Neural cell (in vitro differentiated cells): Measurements from ENCODE around the gene PRXL2B. TPM values are rescaled to one million over a fixed set of nuclear protein-coding genes. Genes with fewer than 3 reads are reported as not detected.

Experiments
- H2AFZ ChIP-seq: fragments of 200-600, 300-800 bp; sonication (generic), shearing (Covaris generic); 2 replicates; pipeline ENCODE4 v1.6.0; 2014; ENCODE audit warnings: low read depth, mild to moderate bottlenecking, antibody characterized with exemption, low read length, moderate library complexity
- H3F3A ChIP-seq: fragments of 200-600 bp; shearing (Covaris generic); 2 replicates; pipeline ENCODE4 v1.6.1; 2016; ENCODE audit warnings: mild to moderate bottlenecking, moderate library complexity, mixed read lengths, antibody characterized with exemption, low read length; ENCODE audit not compliant: insufficient read depth, poor library complexity, severe bottlenecking
- H3K27ac ChIP-seq: fragments of 200-600, 300-800 bp; sonication (generic), shearing (Covaris generic); 2 replicates; pipeline ENCODE4 v1.5.1; 2014; ENCODE audit warnings: mild to moderate bottlenecking, low read length, moderate library complexity
- H3K27me3 ChIP-seq: fragments of 300-800, 200-600 bp; sonication (generic), shearing (Covaris generic); 2 replicates; pipeline ENCODE4 v1.6.0; 2014; ENCODE audit warnings: mild to moderate bottlenecking, low read depth, low read length, moderate library complexity; ENCODE audit not compliant: insufficient read depth
- H3K36me3 ChIP-seq: fragments of 300-800, 200-600 bp; sonication (generic), shearing (Covaris generic); 2 replicates; pipeline ENCODE4 v1.5.1; 2014; ENCODE audit warnings: mild to moderate bottlenecking, antibody characterized with exemption, low read length, moderate library complexity; ENCODE audit not compliant: insufficient read depth
- H3K4me2 ChIP-seq: fragments of 300-800, 200-600 bp; sonication (generic), shearing (Covaris generic); 2 replicates; pipeline ENCODE4 v1.6.0; 2014; ENCODE audit warnings: mild to moderate bottlenecking, low read length
- H3K4me3 ChIP-seq: fragments of 300-800, 200-600 bp; sonication (generic), shearing (Covaris generic); 2 replicates; pipeline ENCODE4 v1.5.1; 2014; ENCODE audit warnings: mild to moderate bottlenecking, low read length, moderate library complexity
- H3K79me2 ChIP-seq: fragments of 200-600 bp; shearing (Covaris generic); replicated peaks from 2 replicates; pipeline ENCODE4 v1.6.0; 2014; ENCODE audit warnings: mild to moderate bottlenecking, low read length, moderate library complexity; ENCODE audit not compliant: insufficient read depth
- H3K9ac ChIP-seq: fragments of 300-800, 200-600 bp; sonication (generic), shearing (Covaris generic); 2 replicates; pipeline ENCODE4 v1.6.1; 2016; ENCODE audit warnings: mild to moderate bottlenecking, low read length, mixed read lengths
- H3K9me2 ChIP-seq: fragments of 200-600 bp; shearing (Covaris generic); 2 replicates; pipeline ENCODE4 v1.6.1; 2016; ENCODE audit warnings: mild to moderate bottlenecking, low read length, mixed read lengths; ENCODE audit not compliant: insufficient read depth
- H3K9me3 ChIP-seq: fragments of 200-600, 300-800 bp; sonication (generic), shearing (Covaris generic); 2 replicates; pipeline ENCODE4 v1.6.1; 2016; ENCODE audit warnings: mild to moderate bottlenecking, mixed run types, low read length, moderate library complexity, mixed read lengths
- H4K20me1 ChIP-seq: fragments of 200-600 bp; shearing (Covaris generic); 2 replicates; pipeline ENCODE4 v1.6.1; 2016; ENCODE audit warnings: mild to moderate bottlenecking, mixed run types; ENCODE audit not compliant: insufficient read depth
- CTCF ChIP-seq: fragments of 450-650 bp; IDR thresholded peaks from 2 replicates; pipeline ENCODE4 v1.5.1; 2014; ENCODE audit warnings: antibody characterized with exemption, mild to moderate bottlenecking, moderate library complexity; ENCODE audit not compliant: poor library complexity, severe bottlenecking
- EP300 ChIP-seq: fragments of 450-650 bp; conservative IDR thresholded peaks from 2 replicates; pipeline ENCODE4 v1.6.1; 2014; ENCODE audit warnings: antibody characterized with exemption, mild to moderate bottlenecking, moderate library complexity; ENCODE audit not compliant: poor library complexity, severe bottlenecking
- EZH2 ChIP-seq: fragments of 200-600, 300-800 bp; shearing (Covaris generic), sonication (generic); IDR thresholded peaks from 2 replicates; pipeline ENCODE4 v1.6.1; 2014; ENCODE audit warnings: antibody characterized with exemption, low read length, borderline replicate concordance, mild to moderate bottlenecking; ENCODE audit not compliant: insufficient read depth, poor library complexity, severe bottlenecking
- MXI1 ChIP-seq: fragments of 450-650 bp; conservative IDR thresholded peaks from 2 replicates; pipeline ENCODE4 v1.6.1; 2014; ENCODE audit warnings: antibody characterized with exemption, mild to moderate bottlenecking; ENCODE audit not compliant: poor library complexity, severe bottlenecking
- POLR2AphosphoS5 ChIP-seq: IDR thresholded peaks from 2 replicates; pipeline ENCODE4 v1.6.1; 2012
- RAD21 ChIP-seq: fragments of 450-650 bp; conservative IDR thresholded peaks from 2 replicates; pipeline ENCODE4 v1.6.1; 2014; ENCODE audit warnings: antibody characterized with exemption, mild to moderate bottlenecking, moderate library complexity
- REST ChIP-seq: IDR thresholded peaks from 2 replicates; pipeline ENCODE4 v1.6.1; 2012; ENCODE audit warnings: borderline replicate concordance
- SMC3 ChIP-seq: fragments of 450-650 bp; conservative IDR thresholded peaks from 2 replicates; pipeline ENCODE4 v1.6.1; 2014; ENCODE audit warnings: antibody characterized with exemption, mild to moderate bottlenecking, moderate library complexity; ENCODE audit not compliant: poor library complexity
- TAF1 ChIP-seq: IDR thresholded peaks from 2 replicates; pipeline ENCODE4 v1.6.1; 2012; ENCODE audit warnings: low read depth
- polyA plus RNA-seq: library from polyadenylated mRNA; depleted of rRNA; stranded (reverse); fragments of >200 nt; gene quantifications from 2 replicates; pipeline ENCODE4 v1.2.3, GENCODE V29; 2014

Gene PRXL2B
- polyA plus RNA-seq, 1 donor from 2014 or later: 29.0 TPM

GRCh38 chr1:2593251-2593878, 6.8 kb downstream of the PRXL2B start:
- Histone ChIP-seq H4K20me1 (no peaks in the 10 kb centered on the region), H3K9ac (no peak overlapping the region), H3K27ac (no peak overlapping the region), H3K4me2 (no peak overlapping the region), H3K79me2 (no peaks in the 10 kb centered on the region), H3K36me3 (no peaks in the 10 kb centered on the region), H2AFZ (no peak overlapping the region), H3K27me3 (no peaks in the 10 kb centered on the region), H3F3A (no peaks in the 10 kb centered on the region), H3K9me2 (no peaks in the 10 kb centered on the region), H3K4me3 (no peak overlapping the region), H3K9me3 (no peaks in the 10 kb centered on the region)
- no peak for TF ChIP-seq CTCF

- Histone ChIP-seq H3K4me3 (no peak overlapping the region), H3K4me2 (no peak overlapping the region), H3K79me2 (no peaks in the 10 kb centered on the region), H3K9me3 (no peaks in the 10 kb centered on the region), H3F3A (no peaks in the 10 kb centered on the region), H2AFZ (no peak overlapping the region), H3K9me2 (no peaks in the 10 kb centered on the region), H3K27ac (no peak overlapping the region), H3K36me3 (no peaks in the 10 kb centered on the region), H4K20me1 (no peaks in the 10 kb centered on the region), H3K9ac (no peak overlapping the region), H3K27me3 (no peaks in the 10 kb centered on the region)
- TF ChIP-seq REST (no peak), TAF1 (no peak), SMC3 (no peak), POLR2AphosphoS5 (no peak), EZH2 (no peak), RAD21 (no peak), EP300 (no peak), MXI1 (no peak), CTCF (no peak)
These were observed 7.5 kb downstream of the PRXL2B start for GRCh38 chr1:2594001-2594640.
